CD4-positive, alpha-beta T cell treated with Interleukin-4 for 1 hour (primary cell): ENCODE data around the gene RAD51C.
"Not testable (repeated sequence)": the region's sequence is repeated elsewhere in the genome, so short reads cannot be mapped to it uniquely, and the experiment has no call there.

Source experiments
- DNase-seq, 2 donors: peaks; one replicate each; pipeline ENCODE4 v3.0.0-alpha.2; 2020 to 2022

The RAD51C gene

GRCh38 chr17:58692239-58693055, at the start of gene RAD51C:
Gene RAD51C (plus strand): TSS chr17:58692602. CDS start chr17:58692644, 42 bp downstream.
- DNase-seq, result peak; percentile 85 to 87

GRCh38 chr17:58643147-58643546, 49.3 kb upstream of the RAD51C start:
- no peak for DNase-seq

GRCh38 chr17:58648236-58648635, 44.2 kb upstream of the RAD51C start:
- DNase-seq, result no peak

- peak; percentile 12 to 23 for DNase-seq
Measured at GRCh38 chr17:58657962-58658803, 34.2 kb upstream of the RAD51C start.

- peak; percentile 90 to 91 for DNase-seq
Measured at GRCh38 chr17:58658804-58659713, 33.3 kb upstream of the RAD51C start.

DNA sequence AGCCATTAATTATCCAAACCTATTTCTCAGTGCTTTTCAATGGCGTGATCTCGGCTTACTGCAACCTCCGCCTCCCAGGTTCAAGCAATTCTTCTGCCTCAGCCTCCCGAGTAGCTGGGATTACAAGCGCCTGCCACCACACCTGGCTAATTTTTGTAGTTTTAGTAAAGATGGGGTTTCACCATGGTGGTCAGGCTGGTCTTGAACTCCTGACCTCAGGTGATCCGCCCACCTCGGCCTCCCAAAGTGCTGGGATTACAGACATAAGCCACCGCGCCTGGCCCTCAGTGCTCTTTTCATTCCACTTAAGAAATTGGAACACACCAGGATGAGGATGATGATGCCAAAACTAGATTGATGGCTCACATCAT, 32.7 kb upstream of the RAD51C start:
- DNase-seq, result not testable (repeated sequence)

GRCh38 chr17:58660621-58661020, 31.8 kb upstream of the RAD51C start:
- DNase-seq, result no peak

DNA sequence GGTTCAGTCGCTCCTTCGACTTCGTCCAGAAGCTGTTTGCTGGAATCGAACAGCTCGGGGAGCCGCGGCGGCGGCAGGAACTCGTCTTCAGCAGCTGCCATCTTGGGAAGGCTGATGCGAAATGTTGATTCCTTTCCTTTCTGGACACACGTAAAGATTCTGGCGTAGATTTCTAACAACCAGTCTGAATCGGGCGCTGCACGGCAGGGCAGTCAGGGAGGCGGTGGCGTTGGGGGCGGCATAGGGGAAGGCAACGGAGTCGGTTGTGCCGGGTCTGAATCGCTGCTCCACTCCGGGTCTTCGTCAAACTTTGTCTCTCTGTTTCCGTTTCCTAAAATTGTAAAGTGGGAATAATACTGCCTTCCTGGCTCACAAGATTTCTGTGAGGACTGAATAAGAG, 30.9 kb upstream of the RAD51C start:
- no peak for DNase-seq

DNA sequence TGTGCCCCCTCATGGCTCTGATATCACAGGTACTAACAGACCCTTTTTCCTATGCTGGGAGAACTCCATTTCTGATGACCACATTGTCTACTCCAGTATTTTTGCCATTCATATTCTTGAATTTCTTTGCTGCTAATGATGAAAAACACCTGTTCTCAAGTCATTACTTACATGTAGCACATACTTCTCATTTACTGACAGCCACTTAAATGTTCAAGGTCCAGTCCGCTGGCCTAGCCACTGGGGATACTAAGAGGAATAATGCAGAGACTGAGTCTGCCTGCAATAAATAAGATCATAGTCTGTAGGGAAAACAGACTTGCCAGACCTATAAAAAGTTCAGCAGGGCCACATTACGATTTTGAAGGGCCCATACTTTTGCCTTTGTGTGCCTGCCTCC, 28.1 kb upstream of the RAD51C start:
- no peak for DNase-seq

- no peak for DNase-seq
Measured at GRCh38 chr17:58665946-58666857, 26.2 kb upstream of the RAD51C start.

DNA sequence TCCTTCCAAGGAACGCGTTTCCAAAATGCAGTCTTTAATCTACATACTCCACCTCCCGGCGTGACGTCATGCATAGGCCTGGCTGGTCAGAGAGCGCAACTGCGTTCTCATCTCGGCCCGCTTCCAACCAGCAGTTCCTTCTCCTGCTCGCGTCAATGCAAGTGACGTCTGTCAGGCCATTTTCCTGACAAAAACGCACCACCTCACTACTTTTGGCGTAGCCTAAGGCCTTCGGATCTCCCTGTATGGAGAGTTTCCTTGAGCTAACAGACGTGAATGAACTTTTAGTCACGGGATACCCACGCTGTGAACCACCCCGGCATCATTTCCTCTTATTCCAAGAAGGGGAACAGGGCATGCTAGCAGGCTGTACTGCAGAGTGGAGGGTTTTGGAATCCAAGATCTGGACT, 25.5 kb upstream of the RAD51C start:
- peak; percentile 56 to 82 for DNase-seq

- DNase-seq, result no peak
Measured at GRCh38 chr17:58667934-58668597, 24.3 kb upstream of the RAD51C start.

- DNase-seq, result no peak
Measured at GRCh38 chr17:58668598-58668935, 23.8 kb upstream of the RAD51C start.

DNA sequence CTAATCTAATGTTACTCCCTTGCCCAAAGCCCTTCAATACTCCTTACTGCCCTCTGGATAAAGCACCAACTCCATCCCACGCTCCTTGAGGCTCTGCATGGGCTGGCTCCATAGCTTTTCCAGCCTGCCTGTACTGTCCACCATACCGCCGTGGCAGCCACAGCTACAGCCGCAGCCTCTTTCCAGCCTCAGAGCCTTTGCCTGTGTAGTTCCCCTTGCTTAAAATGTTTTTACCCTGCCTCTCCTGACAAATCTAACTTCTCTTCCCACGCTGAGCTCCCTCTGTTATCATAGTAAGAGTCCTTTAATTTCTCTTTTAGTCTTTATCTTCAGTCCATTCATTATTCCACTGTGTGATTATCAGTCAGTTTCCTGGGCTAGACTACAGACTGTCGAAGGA, 22.5 kb upstream of the RAD51C start:
- no peak for DNase-seq

GRCh38 chr17:58671969-58672368, 20.4 kb upstream of the RAD51C start:
- DNase-seq, result no peak

- DNase-seq, result no peak
Measured at GRCh38 chr17:58677194-58677880, 15.1 kb upstream of the RAD51C start.

- not testable (repeated sequence) for DNase-seq
Measured at GRCh38 chr17:58678287-58678686, 14.1 kb upstream of the RAD51C start.

- no peak for DNase-seq
Measured at GRCh38 chr17:58679263-58680037, 13.0 kb upstream of the RAD51C start.

- no peak for DNase-seq
Measured at GRCh38 chr17:58680038-58680369, 12.4 kb upstream of the RAD51C start.

DNA sequence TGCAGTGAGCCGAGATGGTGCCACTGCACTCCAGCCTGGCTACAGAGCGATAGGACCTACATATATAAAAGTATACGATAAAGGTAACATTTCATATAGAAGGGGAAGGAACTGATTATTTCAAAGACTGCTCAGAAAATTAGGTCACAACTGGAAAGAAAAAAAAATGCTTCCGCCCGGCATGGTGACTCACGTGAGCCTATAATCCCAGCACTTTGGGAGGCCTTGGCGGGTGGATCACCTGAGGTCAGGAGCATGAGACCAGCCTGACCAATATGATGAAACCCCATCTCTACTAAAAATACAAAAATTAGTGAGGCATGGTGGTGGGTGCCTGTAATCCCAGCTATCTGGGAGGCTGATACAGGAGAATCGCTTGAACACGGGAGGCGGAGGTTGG, 8.4 kb upstream of the RAD51C start:
- no peak for DNase-seq
